Suprapubic skin (tissue), 4 donors: ENCODE data around the gene TNFAIP2. TPM values are rescaled to one million over a fixed set of nuclear protein-coding genes. Genes with fewer than 3 reads are reported as not detected.

Source experiments
- DNase-seq, 2 donors: peaks; one replicate each; pipeline ENCODE4 v3.0.0-alpha.2; 2019; ENCODE audit warnings: low spot score in 2 of 2
- H3K27ac ChIP-seq: fragments of 200-600 bp; sonication (generic); one replicate; pipeline ENCODE4 v1.5.1; 2019
- H3K27me3 ChIP-seq: fragments of 200-600 bp; sonication (generic); one replicate; pipeline ENCODE4 v1.5.1; 2019
- H3K36me3 ChIP-seq: fragments of 200-600 bp; sonication (generic); one replicate; pipeline ENCODE4 v1.5.1; 2019
- H3K4me1 ChIP-seq: fragments of 200-600 bp; sonication (generic); one replicate; pipeline ENCODE4 v1.5.1; 2019
- H3K4me3 ChIP-seq: fragments of 200-600 bp; sonication (generic); one replicate; pipeline ENCODE4 v1.5.1; 2019; ENCODE audit warnings: mild to moderate bottlenecking
- H3K9me3 ChIP-seq: fragments of 200-600 bp; sonication (generic); one replicate; pipeline ENCODE4 v1.5.1; 2019
- CTCF ChIP-seq, 2 donors: fragments of 200-600 bp in 1 of 2; fragments of 450-650 bp in 1 of 2; sonication (generic) in 1 of 2; IDR thresholded peaks; one replicate each; pipeline ENCODE4 v1.5.1; 2016 to 2019; ENCODE audit warnings: antibody characterized with exemption in 2 of 2, mild to moderate bottlenecking in 1 of 2, moderate library complexity in 1 of 2
- EP300 ChIP-seq: sonication (generic); formaldehyde crosslinking; IDR thresholded peaks from one replicate; pipeline ENCODE4 v1.6.1; 2017; ENCODE audit warnings: antibody characterized with exemption
- POLR2A ChIP-seq, 2 donors: fragments of 450-650 bp; IDR thresholded peaks; one replicate each; pipeline ENCODE4 v1.6.1; 2017; ENCODE audit warnings: antibody characterized with exemption in 2 of 2, mild to moderate bottlenecking in 2 of 2, moderate library complexity in 2 of 2
- POLR2AphosphoS5 ChIP-seq, 3 donors: sonication (generic); formaldehyde crosslinking; IDR thresholded peaks; one replicate each; pipeline ENCODE4 v1.6.1; 2017; ENCODE audit warnings: antibody characterized with exemption in 3 of 3
- WGBS: methylation state at CpG from one replicate; pipeline ENCODE4 v1.1.5; 2018; 5-methylcytosine and 5-hydroxymethylcytosine counted together
- total RNA-seq, 4 donors: library from RNA; depleted of rRNA; stranded (reverse); fragments of >200 nt; gene quantifications; one replicate each; pipeline ENCODE4 v1.1.0, GENCODE V29; 2016

Gene TNFAIP2
- total RNA-seq, 4 donors from 2014 or later, result 11.9 to 23.3 (median 16.4) TPM

DNA sequence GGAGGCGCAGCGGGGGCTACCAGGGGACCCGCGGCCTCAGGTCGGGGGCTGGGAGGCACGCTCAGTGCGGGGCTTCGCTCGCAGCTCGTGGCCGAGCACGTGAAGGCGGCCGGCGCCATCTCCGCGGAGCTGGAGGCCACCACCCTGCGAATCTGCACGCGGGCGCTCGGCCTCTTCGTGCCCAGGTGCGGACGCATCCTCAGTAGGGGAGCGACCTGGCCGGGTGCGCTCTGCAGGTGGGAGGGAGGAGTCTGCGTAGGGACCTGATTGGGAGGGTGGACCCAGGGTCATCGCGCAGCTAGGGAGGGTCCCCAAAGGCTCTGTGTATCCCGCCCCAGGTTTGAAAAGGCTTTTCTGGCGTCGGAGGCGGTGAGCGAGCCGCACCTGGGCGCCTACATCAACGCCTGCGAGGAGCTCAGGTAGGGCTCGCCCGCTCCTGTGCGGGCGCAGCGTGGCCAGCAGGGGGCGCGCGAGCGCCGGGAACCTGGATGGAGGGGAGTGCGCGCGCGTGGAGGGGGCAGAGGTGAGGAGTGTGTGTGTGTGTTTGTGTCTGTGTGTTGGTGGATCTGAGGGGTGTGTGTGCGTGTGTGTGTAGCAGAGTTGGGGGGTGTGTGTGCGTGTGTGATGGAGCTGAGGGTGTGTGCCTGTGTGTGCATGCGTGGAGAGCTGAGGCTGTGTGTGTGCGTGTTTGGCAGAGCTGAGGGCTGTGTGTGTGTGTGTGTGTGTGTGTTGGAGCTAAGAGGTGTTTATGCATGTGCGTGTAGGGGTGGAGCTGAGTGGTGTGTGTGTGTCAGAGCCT lies 18.4 kb upstream of the TNFAIP2 start:
- Histone ChIP-seq H3K4me1 (peaks cover 38% of the 10 kb centered on the region), H3K9me3 (no peaks in the 10 kb centered on the region), H3K36me3 (no peaks in the 10 kb centered on the region), H3K4me3 (peak overlapping the region; percentile 28), H3K27ac (no peak overlapping the region), H3K27me3 (peaks cover 42% of the 10 kb centered on the region)
- peak; percentile 88 to 98 for TF ChIP-seq CTCF (IDR thresholded peaks at IDR 0.05)
- TF ChIP-seq POLR2A (IDR thresholded peaks at IDR 0.05), result no peak
- DNase-seq, result no peak
- WGBS, result 7% methylated on average over 30 of the region's 59 CpGs

- Histone ChIP-seq H3K9me3 (no peaks in the 10 kb centered on the region), H3K27me3 (peaks cover 42% of the 10 kb centered on the region), H3K4me1 (peaks cover 46% of the 10 kb centered on the region), H3K27ac (no peak overlapping the region), H3K36me3 (no peaks in the 10 kb centered on the region), H3K4me3 (no peak overlapping the region)
- 44% methylated on average over 6 of the region's 9 CpGs for WGBS
- no peak for TF ChIP-seq POLR2A (IDR thresholded peaks at IDR 0.05)
- TF ChIP-seq EP300, result no peak
- no peak for TF ChIP-seq CTCF (IDR thresholded peaks at IDR 0.05)
- TF ChIP-seq POLR2AphosphoS5 (IDR thresholded peaks at IDR 0.05), result no peak
- no peak for DNase-seq
These were observed 17.6 kb upstream of the TNFAIP2 start for GRCh38 chr14:103105580-103106150.

DNA sequence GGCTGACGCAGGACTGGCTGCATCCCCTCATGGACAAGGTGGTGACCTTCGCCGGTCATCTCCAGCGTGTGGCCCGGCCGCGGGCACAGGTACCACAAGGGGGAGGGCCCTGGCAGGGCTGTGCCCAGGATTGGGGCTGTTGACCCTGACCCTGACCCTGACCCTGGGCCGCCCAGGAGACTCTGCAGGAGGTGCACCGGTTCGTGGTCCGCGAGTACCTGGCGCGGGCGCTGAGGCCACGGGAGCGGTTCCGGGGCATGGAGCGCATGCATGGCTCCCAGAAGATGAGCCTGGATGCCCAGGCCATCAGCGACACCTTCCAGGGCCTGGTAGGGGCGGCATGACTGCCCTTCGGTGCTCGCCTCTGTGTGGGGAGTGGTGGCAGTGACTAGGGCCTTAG lies 15.8 kb upstream of the TNFAIP2 start:
- Histone ChIP-seq H3K4me3 (no peak overlapping the region), H3K27ac (no peak overlapping the region), H3K4me1 (peaks cover 57% of the 10 kb centered on the region), H3K36me3 (no peaks in the 10 kb centered on the region), H3K27me3 (peaks cover 27% of the 10 kb centered on the region), H3K9me3 (no peaks in the 10 kb centered on the region)
- 100% methylated on average over 1 of the region's 23 CpGs for WGBS
- DNase-seq, result no peak
- TF ChIP-seq EP300 (no peak), CTCF (IDR thresholded peaks at IDR 0.05) (no peak), POLR2AphosphoS5 (IDR thresholded peaks at IDR 0.05) (no peak), POLR2A (IDR thresholded peaks at IDR 0.05) (no peak)

GRCh38 chr14:103107941-103108748 lies 15.1 kb upstream of the TNFAIP2 start:
- WGBS, result 88% methylated on average over 14 of the region's 28 CpGs
- no peaks in the 10 kb centered on the region for H3K36me3 ChIP-seq
- peaks cover 57% of the 10 kb centered on the region for H3K4me1 ChIP-seq
- H3K27ac ChIP-seq, result no peak overlapping the region
- TF ChIP-seq CTCF (IDR thresholded peaks at IDR 0.05) (no peak), EP300 (no peak), POLR2A (IDR thresholded peaks at IDR 0.05) (no peak), POLR2AphosphoS5 (IDR thresholded peaks at IDR 0.05) (no peak)
- H3K9me3 ChIP-seq, result no peaks in the 10 kb centered on the region
- no peak for DNase-seq
- peaks cover 21% of the 10 kb centered on the region for H3K27me3 ChIP-seq
- no peak overlapping the region for H3K4me3 ChIP-seq

DNA sequence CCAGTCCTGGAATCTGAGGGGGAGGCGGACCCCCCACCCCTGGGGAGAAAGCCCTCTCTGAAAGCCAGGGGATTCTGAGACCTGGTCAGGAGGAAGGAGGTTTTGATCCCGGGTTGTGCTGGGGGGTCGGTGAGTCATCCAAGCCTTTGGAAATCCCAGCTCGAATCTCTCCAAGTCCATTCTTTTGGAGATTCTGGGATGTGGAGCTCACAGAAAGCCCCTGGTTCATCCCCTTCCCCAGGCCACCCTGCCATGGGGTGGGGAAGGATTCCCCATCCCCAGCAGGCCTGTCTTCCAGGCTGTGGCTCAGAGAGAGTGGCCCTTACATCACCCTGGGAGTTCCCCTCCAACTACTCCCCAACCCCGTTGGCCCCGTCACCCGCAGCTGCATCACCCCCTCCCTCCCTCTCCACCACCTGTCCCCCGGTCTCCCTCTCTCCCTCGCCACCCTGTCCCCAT lies 14.5 kb upstream of the TNFAIP2 start:
- TF ChIP-seq CTCF (IDR thresholded peaks at IDR 0.05), result no peak
- no peak for TF ChIP-seq EP300
- no peak for TF ChIP-seq POLR2AphosphoS5 (IDR thresholded peaks at IDR 0.05)
- no peak for TF ChIP-seq POLR2A (IDR thresholded peaks at IDR 0.05)
- Histone ChIP-seq H3K4me3 (no peak overlapping the region), H3K4me1 (peaks cover 51% of the 10 kb centered on the region), H3K36me3 (no peaks in the 10 kb centered on the region), H3K27me3 (peaks cover 15% of the 10 kb centered on the region), H3K27ac (no peak overlapping the region), H3K9me3 (no peaks in the 10 kb centered on the region)
- WGBS, result 33% methylated on average over 9 of the region's 9 CpGs
- DNase-seq, result no peak
